Activated CD4-positive, alpha-beta T cell treated with anti-CD3 and anti-CD28 coated beads for 48 hours (primary cell): ENCODE measurements around the gene IFIT1B.

Experiments used
- DNase-seq: peaks from one replicate; pipeline ENCODE4 v3.0.0-alpha.2; 2020

The IFIT1B gene

DNA sequence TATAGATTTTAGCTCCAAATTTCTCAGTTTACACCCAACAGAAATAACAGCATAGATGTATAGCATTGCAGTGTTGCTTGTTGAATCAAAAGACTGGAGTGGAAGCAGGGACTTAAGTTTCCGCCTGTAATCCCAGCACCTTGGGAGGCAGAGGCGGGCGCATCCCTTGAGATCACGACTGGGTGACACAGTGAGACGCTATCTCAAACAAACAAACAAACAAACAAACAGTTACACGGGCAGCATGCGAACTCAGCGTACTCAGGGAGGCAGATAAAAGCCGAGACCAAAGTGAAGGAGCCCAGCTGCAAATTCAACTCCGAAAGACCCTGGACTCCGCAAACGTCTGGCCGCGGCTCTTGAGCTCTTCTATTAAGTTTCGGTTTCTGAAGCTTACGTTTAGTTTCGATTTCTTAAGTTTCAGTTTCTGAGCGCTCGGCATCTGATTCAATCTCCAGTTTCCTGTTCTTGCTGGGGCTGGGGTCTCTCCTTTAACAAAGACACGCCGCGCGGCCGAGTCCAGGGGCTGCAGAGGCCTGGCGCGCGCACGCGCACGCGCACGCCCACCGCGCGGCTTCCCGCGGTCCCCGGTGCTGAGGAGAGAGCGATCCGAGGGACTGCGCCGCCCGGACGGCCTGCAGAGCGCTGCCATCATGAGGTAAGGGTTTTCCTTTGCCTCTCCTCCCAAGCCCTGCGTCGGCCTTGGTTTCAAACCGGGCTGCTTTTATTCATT lies 36.5 kb downstream of the IFIT1B start, which contains the start of gene IFIT5:
Gene IFIT5, plus strand, starts transcription at position 423 of the 733 bp plus-strand sequence. Its CDS starts 231 bp downstream, at position 654.
- DNase-seq, result peak; percentile 68

DNA sequence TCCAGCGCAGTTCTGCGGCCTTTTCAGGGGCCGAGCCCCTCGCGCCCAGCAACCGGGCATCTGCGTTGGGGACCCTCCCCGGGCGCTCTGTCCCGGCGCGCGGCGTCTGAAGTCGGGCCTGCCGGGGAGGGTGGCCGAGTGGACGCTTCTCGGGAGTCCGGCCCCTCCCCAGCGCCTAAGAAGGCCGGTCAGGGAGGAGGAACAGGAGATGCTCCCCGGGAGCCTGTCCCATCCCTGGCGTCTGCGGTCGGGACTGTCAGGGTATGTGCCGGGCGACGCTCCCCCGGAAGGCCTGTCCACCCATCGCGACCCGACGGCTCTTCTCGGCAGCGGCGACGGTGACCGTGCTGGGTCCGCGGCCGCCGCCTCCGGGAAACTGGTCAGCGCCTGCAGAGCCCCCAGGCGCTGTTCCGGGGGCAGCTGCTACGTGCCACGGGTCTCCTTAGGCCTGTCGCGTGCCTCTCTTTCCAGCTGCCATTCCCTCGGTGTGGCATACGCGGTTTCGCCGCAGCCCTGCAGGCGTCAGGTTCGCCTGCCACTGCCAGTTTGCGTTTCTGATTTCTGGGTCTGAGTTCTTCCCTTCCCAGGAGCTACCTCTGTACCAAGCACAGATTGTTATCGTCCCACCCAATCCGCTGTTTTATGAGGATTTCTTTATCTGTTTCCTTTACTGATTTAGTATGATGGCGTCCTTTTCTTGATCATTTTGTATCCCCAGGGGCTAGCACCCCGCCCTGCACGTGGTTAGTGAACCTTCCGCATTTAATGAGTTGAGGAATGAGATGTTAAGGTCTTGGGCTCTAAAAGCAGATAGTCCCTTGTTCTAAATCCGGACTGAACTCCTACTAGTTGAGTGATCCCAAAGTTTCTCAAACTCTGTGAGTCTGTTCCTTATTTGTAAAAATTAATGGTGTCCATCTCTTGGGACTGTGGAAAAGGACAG lies 37.3 kb downstream of the IFIT1B start:
- peak; percentile 53 for DNase-seq

DNA sequence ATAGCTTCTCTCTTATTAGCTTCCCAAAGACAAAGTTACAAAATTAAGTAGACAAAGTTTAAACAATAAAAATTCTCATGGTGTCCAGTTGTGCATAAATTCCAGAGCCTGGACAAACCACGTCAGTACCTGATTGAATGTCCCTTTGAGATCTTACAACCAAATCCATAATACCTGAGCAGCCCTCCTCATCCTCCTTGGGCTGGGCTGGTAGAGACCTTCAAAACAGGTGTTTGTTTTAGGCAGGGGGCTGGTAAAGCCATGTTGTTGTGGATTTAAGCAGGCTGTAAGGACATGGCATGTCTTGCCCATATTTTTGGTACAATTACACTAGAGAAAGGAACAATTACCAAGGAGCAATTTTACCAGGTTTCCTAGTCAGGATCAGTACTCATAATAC lies 38.6 kb downstream of the IFIT1B start:
- DNase-seq, result no peak

DNA sequence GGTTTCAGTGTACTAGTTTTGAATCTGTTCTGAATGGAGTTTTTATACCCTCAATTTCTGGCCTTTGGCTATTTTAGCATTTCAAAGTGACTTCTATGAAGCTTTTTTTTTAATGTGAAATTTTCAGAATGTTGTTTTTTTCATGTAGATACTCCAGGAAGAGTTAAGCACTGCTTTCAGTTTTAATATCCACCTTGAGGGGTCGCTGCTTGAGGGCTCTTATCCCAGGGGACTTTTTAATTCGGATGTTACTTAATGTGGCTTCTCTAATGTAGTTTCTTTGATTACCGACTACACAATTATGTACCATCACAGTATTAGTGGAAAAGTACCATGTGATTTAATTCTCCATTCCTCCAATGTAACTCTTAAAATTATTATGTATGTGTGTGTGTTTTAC lies 41.7 kb downstream of the IFIT1B start:
- DNase-seq, result no peak

DNA sequence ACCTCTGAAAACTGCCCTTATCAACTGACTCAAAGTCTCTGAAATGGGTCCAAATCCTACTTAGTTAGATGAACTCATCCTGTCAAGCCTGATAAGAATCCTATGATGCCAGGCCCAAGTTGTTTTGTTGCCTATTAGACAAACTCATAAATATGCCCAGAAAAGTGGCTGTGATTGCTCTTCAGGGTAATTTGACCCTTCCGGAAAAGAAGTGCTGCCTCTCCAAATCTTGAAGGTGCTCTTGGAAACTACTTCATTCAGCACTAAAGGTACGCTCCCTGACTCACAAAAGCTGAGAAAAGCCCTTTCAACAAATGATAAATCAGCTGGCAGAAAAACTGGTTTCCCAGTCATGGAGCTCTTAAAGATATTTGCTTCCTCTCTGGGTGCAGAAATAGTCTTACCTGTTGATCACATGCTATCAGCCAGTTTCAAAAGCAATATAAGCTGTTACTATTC lies 43.2 kb downstream of the IFIT1B start:
- no peak for DNase-seq

DNA sequence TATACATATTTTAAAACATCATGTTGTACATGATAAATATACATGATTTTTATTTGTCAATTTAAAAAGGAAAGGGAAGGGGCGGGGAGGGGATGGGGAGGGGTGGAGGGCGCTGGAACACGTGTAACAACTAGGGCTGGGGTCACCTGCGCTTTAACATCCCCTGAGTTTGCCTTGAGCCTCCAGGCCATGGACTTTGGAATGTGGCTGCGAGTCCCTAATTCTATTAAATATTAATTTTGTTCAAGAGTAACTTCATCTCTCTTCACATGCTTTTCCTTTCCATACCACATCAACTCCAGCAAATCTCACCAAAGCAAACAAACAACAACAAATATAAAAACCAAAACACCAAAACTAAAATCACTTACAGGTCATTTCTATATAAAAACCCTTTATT lies 47.1 kb downstream of the IFIT1B start:
- DNase-seq, result no peak

DNA sequence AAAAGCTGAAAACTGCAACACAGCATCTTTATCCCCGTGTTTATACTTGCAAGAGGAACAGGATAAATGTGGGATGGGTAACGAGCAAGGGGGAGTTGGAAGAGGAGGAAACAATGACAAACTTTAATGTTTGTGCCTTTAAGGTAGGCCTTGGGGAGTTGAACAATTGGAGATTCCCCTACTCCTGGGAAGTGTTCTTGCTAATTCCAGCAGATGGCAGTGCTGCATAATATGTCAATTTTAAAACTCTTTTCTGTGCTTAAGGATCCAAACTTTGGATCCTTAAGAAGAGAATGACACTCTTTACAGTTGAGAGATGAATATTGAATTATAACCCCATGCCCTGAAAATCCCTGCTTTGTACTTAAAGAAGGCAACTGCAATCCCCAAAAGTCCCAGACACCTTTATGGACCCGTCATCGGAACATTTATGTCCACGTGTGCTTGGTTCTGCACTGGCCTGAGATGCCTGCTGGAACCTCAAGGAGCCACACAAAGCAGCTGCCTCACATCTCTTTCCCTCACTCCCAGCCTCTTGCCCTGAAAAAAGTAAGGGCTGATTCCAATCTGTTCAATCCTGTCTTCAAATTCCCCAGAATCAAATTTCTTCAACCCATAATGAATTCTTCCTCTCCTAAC lies 48.5 kb downstream of the IFIT1B start:
- no peak for DNase-seq

DNA sequence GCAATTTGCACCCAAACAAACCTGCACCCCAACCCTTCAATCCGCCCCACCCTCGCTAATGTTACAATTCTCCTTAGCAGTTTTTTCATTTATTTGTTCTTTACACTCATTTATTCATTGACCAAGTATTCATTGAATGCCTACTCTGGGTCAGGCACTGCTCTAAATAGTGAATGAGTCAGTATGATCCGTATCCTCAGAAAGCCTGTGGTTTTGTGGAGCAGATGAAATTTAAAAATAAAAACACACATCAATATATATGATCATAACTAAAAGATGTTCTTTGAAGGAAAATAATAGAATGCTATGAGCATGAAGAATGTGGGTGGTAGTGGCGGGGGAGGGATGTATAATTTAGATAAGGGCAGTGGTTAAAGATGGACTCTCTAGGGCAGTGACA lies 49.8 kb downstream of the IFIT1B start:
- DNase-seq, result no peak

DNA sequence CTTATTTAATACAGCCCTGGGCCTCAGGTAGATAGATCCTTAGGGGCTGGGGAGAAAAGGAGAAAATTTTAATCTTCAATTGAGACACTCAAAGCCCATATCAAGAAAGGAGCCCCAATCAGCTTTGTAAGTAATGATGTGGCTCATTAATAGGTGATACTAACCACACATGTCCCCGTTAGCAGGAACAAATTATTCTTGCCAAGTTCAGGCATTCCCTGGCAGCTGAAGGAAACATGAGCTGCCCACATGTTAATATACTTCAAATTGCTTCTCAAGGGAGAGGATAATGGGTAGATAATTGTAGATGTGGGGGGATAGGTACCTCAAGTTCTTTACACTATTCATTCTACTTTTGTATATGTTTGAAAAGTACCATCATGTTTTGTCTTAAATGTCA lies 51.0 kb downstream of the IFIT1B start:
- no peak for DNase-seq

DNA sequence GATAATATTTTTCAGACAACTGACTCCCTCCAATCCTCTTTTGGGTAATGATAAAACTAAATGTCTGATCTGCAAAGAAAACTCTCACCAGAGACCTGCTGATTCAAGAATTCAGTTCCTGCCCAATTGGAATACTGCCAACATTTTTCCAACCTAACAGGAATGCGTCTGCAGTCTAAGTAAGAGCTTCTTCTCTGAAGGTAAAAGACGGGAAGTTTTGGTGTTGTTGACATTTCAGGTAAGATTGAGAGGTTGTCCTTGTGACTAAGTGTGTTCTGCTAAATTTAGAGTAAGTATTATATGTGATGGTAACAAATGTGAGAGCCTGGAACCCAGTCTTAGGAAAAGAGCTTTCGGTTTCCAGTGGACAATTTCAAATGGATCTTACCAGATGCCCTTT lies 54.1 kb downstream of the IFIT1B start:
- no peak for DNase-seq
